Activated CD4-positive, alpha-beta T cell treated with anti-CD3 and anti-CD28 coated beads for 36 hours (primary cell): ENCODE results near the gene BCAS1. TPM values are rescaled to one million over a fixed set of nuclear protein-coding genes. Genes with fewer than 3 reads are reported as not detected.
A peak's percentile ranks its signal among the peaks of the same experiment; 100 is the strongest.

Experiments used
- ATAC-seq: fragments of 200-7000 bp; cut with Tn5 transposase; one replicate; pipeline ENCODE4 v1.10.0; 2021; ENCODE audit warnings: mild to moderate bottlenecking, moderate library complexity
- CTCF ChIA-PET: fragments of 350-600 bp; sonication (Branson Sonifier 250); formaldehyde crosslinking; loops from one replicate; lab custom pipeline; 2021; ENCODE audit warnings: antibody characterized with exemption; lab: Charles Lee
- POLR2A ChIA-PET: fragments of 350-600 bp; sonication (Branson Sonifier 250); formaldehyde crosslinking; loops from one replicate; lab custom pipeline; 2021; ENCODE audit warnings: antibody characterized with exemption, inconsistent platforms; lab: Charles Lee
- DNase-seq: peaks from one replicate; pipeline ENCODE4 v3.0.0-alpha.2; 2020
- H3K27ac Mint-ChIP-seq: one replicate; pipeline ENCODE4 v1.8.0; 2021; ENCODE audit warnings: mixed read lengths
- H3K27me3 Mint-ChIP-seq: one replicate; pipeline ENCODE4 v1.8.0; 2021; ENCODE audit warnings: mixed read lengths
- H3K36me3 Mint-ChIP-seq: one replicate; pipeline ENCODE4 v1.8.0; 2021; ENCODE audit warnings: low read depth, mixed read lengths
- H3K4me1 Mint-ChIP-seq: one replicate; pipeline ENCODE4 v1.8.0; 2021; ENCODE audit warnings: mixed read lengths
- H3K4me3 Mint-ChIP-seq: one replicate; pipeline ENCODE4 v1.8.0; 2021; ENCODE audit warnings: mild to moderate bottlenecking, moderate library complexity, mixed read lengths
- H3K9me3 Mint-ChIP-seq: one replicate; pipeline ENCODE4 v1.8.0; 2021; ENCODE audit warnings: low read depth, mixed read lengths
- intact Hi-C, 2 experiments: fragments of 100-400 bp; cut with DNase I in 1 of 2; cut with micrococcal nuclease in 1 of 2; formaldehyde crosslinking; loops; one replicate each; pipeline versions ENCODE4 v1.14.2 to v1.15.1; 2022 to 2024; cut with DNase I, micrococcal nuclease
- total RNA-seq, 2 experiments: library from RNA; stranded (reverse); gene quantifications; one replicate each; pipeline ENCODE4 v1.2.3, GENCODE V29; 2021

Gene BCAS1
- total RNA-seq, 2 experiments from 2014 or later = 0.09 to 0.14 TPM

DNA sequence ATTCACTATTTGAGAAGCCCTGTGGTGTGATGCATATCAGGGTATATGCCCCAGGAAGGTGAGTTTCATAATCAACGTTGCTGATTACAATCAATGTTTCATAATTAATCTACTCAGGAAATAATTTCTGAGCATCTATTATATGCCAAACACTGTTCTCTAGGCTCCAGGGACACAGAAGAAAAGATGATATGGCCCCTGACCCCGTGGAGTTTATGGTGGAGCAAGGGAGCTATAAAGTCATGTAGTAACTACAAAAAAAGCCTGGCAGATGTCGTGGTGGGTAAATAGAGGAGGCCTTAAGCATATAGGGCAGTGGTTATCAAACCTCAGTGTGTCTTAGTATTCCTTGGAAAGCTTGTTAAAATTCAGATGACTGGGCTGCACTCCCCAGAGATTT, 40.1 kb upstream of the BCAS1 start:
- H3K4me1 Mint-ChIP-seq = no peaks in the 10 kb centered on the region
- H3K36me3 Mint-ChIP-seq = no peaks in the 10 kb centered on the region
- no peak for DNase-seq
- H3K4me3 Mint-ChIP-seq = no peak overlapping the region
- ATAC-seq = no peak
- CTCF ChIA-PET = interaction anchor here (0.8 kb wide), 1 partner anchor 10 kb away, joined by 3 read pairs; no protein-coding TSS in a partner anchor
- H3K27ac Mint-ChIP-seq = no peak overlapping the region
- intact Hi-C loops = no loop called here
- peaks cover 9% of the 10 kb centered on the region for H3K27me3 Mint-ChIP-seq
- no peaks in the 10 kb centered on the region for H3K9me3 Mint-ChIP-seq
- POLR2A ChIA-PET = no interaction called here

DNA sequence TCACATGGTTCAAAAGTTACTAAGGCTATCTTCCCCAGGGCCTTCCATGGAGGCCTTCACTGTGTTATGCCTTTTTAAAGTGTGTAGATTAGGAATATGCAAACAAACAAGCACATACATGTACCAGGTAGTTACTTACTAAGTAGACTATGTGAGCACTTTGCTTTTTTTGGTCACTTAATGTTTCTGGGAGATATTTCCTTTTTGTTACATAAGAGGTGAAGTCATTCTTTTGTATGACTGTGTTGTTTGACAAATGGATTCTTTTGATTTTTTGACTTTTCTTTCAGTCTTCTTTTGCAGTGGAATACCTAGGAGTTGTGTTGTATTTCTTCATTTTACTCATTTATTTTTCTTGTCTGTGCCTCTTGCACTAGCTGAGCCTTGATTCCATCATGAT, 39.6 kb upstream of the BCAS1 start:
- ChIA-PET CTCF (no interaction called here), POLR2A (interaction anchor here (0.7 kb wide), 1 partner anchor 126 kb away, joined by 3 read pairs; no protein-coding TSS in a partner anchor)
- no peak for ATAC-seq
- Mint-ChIP-seq H3K27ac (no peak overlapping the region), H3K4me1 (peaks cover 3% of the 10 kb centered on the region), H3K4me3 (no peak overlapping the region), H3K9me3 (no peaks in the 10 kb centered on the region), H3K27me3 (peaks cover 9% of the 10 kb centered on the region), H3K36me3 (no peaks in the 10 kb centered on the region)
- intact Hi-C loops = no loop called here
- no peak for DNase-seq

DNA sequence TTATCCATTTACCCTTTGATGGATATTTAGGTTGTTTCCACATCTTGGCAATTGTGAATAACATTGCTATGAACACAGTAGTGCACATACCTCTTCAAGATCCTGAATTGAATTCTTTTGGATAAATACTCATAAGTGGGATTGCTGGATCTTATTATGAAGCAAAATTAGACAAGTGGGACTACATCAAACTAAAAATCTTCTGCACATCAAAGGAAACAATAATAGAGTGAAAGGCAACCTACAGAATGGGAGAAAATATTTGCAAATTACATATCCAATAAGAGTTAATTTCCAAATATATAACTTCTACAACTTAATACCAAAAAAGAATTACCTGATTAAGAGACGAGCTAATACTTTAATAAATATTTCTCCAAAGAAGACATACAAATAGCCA, 38.4 kb upstream of the BCAS1 start:
- DNase-seq (no peak), ATAC-seq (no peak)
- H3K4me3 Mint-ChIP-seq = no peak overlapping the region
- peaks cover 3% of the 10 kb centered on the region for H3K4me1 Mint-ChIP-seq
- ChIA-PET CTCF (interaction anchor here (0.9 kb wide), 1 partner anchor 92 kb away, joined by 3 read pairs; no protein-coding TSS in a partner anchor), POLR2A (no interaction called here)
- H3K36me3 Mint-ChIP-seq = no peaks in the 10 kb centered on the region
- intact Hi-C loops = loop anchor here in 1 of 2 experiments (1.0 kb wide), 1 partner anchor 14 kb away; no protein-coding TSS in a partner anchor
- peaks cover 10% of the 10 kb centered on the region for H3K27me3 Mint-ChIP-seq
- no peaks in the 10 kb centered on the region for H3K9me3 Mint-ChIP-seq
- no peak overlapping the region for H3K27ac Mint-ChIP-seq

DNA sequence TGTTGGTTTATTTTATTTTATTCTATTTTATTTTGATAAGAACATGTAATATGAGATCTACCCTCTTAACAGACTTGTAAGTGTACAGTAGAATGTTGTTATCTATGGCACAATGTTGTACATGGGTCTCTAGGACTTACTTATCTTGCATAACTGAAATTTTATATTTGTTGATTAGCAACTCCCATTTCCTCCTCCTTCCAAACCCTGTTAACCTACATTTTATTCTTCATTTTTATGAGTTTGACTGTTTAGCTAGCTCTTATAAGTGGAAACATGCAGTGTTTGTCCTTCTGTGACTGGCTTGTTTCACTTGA, 37.9 kb upstream of the BCAS1 start:
- H3K4me3 Mint-ChIP-seq = no peak overlapping the region
- DNase-seq (no peak), ATAC-seq (no peak)
- intact Hi-C loops = no loop called here
- H3K27ac Mint-ChIP-seq = no peak overlapping the region
- ChIA-PET CTCF (no interaction called here), POLR2A (no interaction called here)
- H3K9me3 Mint-ChIP-seq = no peaks in the 10 kb centered on the region
- H3K27me3 Mint-ChIP-seq = peaks cover 10% of the 10 kb centered on the region
- peaks cover 5% of the 10 kb centered on the region for H3K4me1 Mint-ChIP-seq
- no peaks in the 10 kb centered on the region for H3K36me3 Mint-ChIP-seq

DNA sequence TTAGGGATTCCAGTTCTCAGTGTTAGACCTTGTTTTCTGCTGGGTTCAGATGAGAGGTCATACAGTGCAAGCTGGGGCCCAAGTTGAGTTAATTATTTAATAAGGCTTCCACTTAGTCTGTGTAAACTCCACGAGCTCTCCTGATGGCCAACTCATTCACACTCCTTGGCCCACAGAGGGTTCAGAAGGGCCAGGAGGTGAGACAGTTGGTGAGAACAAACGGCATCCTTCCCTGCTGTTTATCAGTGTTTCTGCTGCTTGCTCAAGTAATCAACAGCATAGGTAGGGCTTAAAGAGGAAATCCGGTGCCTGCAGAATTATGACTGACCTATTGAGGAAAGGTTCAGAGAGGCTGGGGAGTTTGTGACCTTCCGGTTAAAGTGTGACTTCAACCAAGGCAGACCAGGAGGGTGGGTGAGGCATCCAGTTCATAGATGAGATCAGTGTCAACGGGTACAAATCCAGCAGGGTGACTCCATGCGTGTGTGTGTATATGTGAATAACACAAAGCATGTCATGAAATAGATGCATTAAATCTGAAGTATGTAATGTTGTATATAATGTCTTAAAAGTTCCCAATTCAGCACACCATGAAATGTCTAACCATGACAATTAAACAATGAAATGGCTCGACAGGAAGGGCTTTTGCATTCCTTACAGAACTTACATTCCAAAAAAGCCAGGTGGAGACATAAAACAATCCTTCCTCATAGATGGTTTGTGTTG, 37.4 kb upstream of the BCAS1 start:
- POLR2A ChIA-PET = no interaction called here
- CTCF ChIA-PET = interaction anchor here (2.5 to 5.1 kb wide), 2 partner anchors 11 to 92 kb away, joined by 8 to 62 read pairs; no protein-coding TSS in a partner anchor

DNA sequence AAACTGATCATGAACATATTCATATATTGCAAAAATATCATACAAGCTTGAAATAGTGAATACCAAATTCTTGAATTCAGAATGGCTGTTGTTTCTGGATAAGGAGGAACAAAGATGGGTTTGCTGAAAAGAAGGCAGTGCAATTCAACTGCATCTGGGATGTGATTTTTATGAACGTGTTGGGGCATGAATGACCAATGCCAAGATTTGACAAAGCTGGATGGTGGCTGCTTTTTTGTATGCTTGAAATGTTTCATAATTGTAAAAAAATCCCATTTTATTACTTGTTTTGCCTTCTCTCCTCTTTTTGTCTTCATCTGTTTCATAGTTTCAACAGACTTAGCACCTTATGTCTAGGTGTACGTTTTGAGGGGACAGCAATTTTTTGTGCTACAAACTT, 36.8 kb upstream of the BCAS1 start:
- H3K9me3 Mint-ChIP-seq = no peaks in the 10 kb centered on the region
- POLR2A ChIA-PET = no interaction called here
- H3K27me3 Mint-ChIP-seq = peaks cover 10% of the 10 kb centered on the region
- H3K4me3 Mint-ChIP-seq = no peak overlapping the region
- ATAC-seq (no peak), DNase-seq (no peak)
- H3K4me1 Mint-ChIP-seq = peaks cover 5% of the 10 kb centered on the region
- CTCF ChIA-PET = interaction anchor here (1.2 to 5.1 kb wide), 4 partner anchors 10 to 540 kb away, joined by 3 to 62 read pairs (median 16); no protein-coding TSS in a partner anchor
- intact Hi-C loops = no loop called here
- H3K27ac Mint-ChIP-seq = no peak overlapping the region
- H3K36me3 Mint-ChIP-seq = no peaks in the 10 kb centered on the region

More for the DNA sequence above, 37.4 kb upstream of the BCAS1 start:
- H3K4me3 Mint-ChIP-seq = no peak overlapping the region
- DNase-seq = no peak
- no peaks in the 10 kb centered on the region for H3K9me3 Mint-ChIP-seq
- H3K27ac Mint-ChIP-seq = no peak overlapping the region
- H3K27me3 Mint-ChIP-seq = peaks cover 10% of the 10 kb centered on the region
- no peaks in the 10 kb centered on the region for H3K36me3 Mint-ChIP-seq
- peaks cover 5% of the 10 kb centered on the region for H3K4me1 Mint-ChIP-seq
- intact Hi-C loops = no loop called here
- ATAC-seq = no peak

DNA sequence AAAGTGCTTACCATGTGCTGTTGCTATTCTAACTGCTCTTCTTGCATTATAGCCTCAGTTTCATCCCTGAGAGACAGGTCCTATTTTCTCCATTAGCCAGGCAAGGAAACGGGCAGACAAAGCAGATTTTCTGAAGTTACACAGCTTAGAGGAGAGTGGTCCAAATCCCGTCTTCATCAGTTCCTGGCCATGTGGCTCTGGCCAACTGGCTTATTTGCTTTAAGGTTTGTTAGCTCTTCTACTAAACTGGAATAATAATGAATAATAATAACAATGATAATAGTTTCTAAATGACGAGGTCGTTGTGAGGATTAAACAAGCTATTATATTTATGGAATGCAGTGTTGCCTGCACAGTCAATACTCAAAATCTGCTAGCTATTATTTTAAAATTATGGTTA, 35.8 kb upstream of the BCAS1 start:
- CTCF ChIA-PET = interaction anchor here (0.9 to 5.1 kb wide), 7 partner anchors 9 to 541 kb away, joined by 3 to 62 read pairs (median 4); no protein-coding TSS in a partner anchor
- H3K9me3 Mint-ChIP-seq = no peaks in the 10 kb centered on the region
- POLR2A ChIA-PET = no interaction called here
- H3K36me3 Mint-ChIP-seq = no peaks in the 10 kb centered on the region
- DNase-seq (no peak), ATAC-seq (no peak)
- no peak overlapping the region for H3K27ac Mint-ChIP-seq
- H3K4me3 Mint-ChIP-seq = no peak overlapping the region
- H3K27me3 Mint-ChIP-seq = peaks cover 10% of the 10 kb centered on the region
- intact Hi-C loops = no loop called here
- peaks cover 5% of the 10 kb centered on the region for H3K4me1 Mint-ChIP-seq

DNA sequence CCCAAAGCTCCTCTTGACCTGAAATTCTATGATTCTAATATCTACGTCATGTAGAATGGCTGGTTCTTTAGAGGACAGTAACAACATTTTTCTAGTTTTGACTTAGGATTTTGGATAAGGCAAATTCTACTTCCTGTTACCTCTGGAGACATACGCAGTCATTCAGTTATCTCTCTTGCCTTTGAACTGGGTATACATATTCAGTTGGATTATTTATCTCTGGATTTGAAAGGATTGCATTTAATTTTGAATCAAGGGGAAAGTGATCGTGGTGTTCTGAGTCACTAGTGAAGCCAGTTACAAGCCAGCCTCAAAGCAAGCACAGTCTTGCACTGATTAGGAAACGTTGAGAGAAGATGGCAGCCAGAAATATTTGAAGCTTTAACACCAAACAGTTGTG, 35.3 kb upstream of the BCAS1 start:
- H3K36me3 Mint-ChIP-seq = no peaks in the 10 kb centered on the region
- CTCF ChIA-PET = interaction anchor here (0.9 to 5.1 kb wide), 9 partner anchors 9 to 541 kb away, joined by 3 to 62 read pairs (median 4); no protein-coding TSS in a partner anchor
- ATAC-seq = no peak
- no peak for DNase-seq
- H3K9me3 Mint-ChIP-seq = no peaks in the 10 kb centered on the region
- no peak overlapping the region for H3K27ac Mint-ChIP-seq
- POLR2A ChIA-PET = no interaction called here
- H3K4me1 Mint-ChIP-seq = peaks cover 5% of the 10 kb centered on the region
- H3K4me3 Mint-ChIP-seq = no peak overlapping the region
- H3K27me3 Mint-ChIP-seq = peaks cover 10% of the 10 kb centered on the region
- intact Hi-C loops = no loop called here

DNA sequence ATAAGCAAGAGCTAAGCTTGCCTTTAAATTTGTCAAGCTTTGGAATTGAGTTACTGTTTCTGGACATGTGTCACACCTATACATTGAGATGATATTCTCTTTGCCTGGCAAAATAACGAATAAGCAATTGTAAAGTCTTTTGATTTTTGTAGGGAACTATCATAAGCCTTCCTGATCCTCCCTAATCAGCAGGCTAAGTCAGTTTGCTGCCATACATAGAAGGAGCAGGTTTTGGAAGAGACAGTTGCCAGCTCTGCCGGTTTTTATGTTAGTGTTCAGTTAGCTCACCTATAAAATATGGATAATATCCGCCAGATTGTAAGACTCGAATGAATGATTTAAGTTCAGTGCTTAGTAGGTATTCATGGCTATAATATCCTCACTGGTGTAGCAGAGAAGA, 34.4 kb upstream of the BCAS1 start:
- ChIA-PET POLR2A (interaction anchor here (0.8 kb wide), 1 partner anchor 175 kb away, joined by 3 read pairs; no protein-coding TSS in a partner anchor), CTCF (interaction anchor here (0.7 to 5.1 kb wide), 16 partner anchors 9 to 542 kb away, joined by 3 to 62 read pairs (median 4); partner anchors contain the start of gene PFDN4)
- ATAC-seq (no peak), DNase-seq (no peak)
- H3K4me3 Mint-ChIP-seq = no peak overlapping the region
- H3K9me3 Mint-ChIP-seq = no peaks in the 10 kb centered on the region
- intact Hi-C loops = no loop called here
- peaks cover 5% of the 10 kb centered on the region for H3K4me1 Mint-ChIP-seq
- no peak overlapping the region for H3K27ac Mint-ChIP-seq
- H3K36me3 Mint-ChIP-seq = no peaks in the 10 kb centered on the region
- H3K27me3 Mint-ChIP-seq = peaks cover 10% of the 10 kb centered on the region

DNA sequence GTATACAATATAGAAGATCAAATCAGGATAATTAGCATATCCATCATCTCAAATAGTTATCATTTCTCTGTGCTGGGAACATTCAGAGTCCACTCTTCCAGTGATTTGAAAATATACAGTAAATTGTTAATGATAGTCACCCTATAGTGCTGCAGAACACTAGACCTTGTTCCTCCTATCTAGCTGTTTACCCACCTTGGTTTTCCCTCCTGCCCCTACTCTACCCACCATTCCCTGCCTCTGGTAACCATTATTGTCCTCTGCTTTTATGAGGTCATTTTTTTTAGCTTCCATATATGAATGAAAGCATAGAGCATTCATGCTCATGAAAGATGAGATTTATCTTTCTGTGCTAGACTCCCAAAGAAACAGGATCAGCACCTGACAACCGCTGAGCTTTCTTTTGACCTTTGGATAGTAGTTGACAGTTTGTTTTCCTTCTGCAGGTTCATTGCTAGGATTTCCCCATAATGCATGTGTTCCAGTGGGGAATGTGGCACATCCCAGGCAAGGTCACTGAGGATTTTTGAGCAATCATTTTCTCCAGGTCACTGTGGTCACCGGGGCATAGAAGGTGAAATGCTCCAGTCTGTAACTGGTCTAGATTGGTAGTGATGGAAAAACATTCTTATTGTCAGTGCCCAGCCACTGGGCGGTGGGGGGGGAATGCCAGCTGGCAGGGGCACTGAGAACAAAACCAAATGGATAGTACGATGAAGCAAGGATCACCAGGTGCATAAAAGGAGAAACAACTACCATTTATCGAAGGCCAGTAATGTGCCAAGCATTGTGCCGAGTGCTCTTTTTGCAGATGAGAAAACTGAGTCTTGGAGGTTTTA, 33.6 kb upstream of the BCAS1 start:
- peaks cover 5% of the 10 kb centered on the region for H3K4me1 Mint-ChIP-seq
- ChIA-PET CTCF (interaction anchor here (0.6 to 5.1 kb wide), 27 partner anchors 8 to 543 kb away, joined by 3 to 62 read pairs (median 3); partner anchors contain the start of genes CYP24A1 and PFDN4), POLR2A (interaction anchor here (0.8 kb wide), 1 partner anchor 174 kb away, joined by 3 read pairs; no protein-coding TSS in a partner anchor)
- intact Hi-C loops = no loop called here
- no peaks in the 10 kb centered on the region for H3K9me3 Mint-ChIP-seq
- H3K4me3 Mint-ChIP-seq = no peak overlapping the region
- H3K27me3 Mint-ChIP-seq = peaks cover 10% of the 10 kb centered on the region
- no peak for DNase-seq
- H3K27ac Mint-ChIP-seq = no peak overlapping the region
- ATAC-seq = no peak
- H3K36me3 Mint-ChIP-seq = no peaks in the 10 kb centered on the region

DNA sequence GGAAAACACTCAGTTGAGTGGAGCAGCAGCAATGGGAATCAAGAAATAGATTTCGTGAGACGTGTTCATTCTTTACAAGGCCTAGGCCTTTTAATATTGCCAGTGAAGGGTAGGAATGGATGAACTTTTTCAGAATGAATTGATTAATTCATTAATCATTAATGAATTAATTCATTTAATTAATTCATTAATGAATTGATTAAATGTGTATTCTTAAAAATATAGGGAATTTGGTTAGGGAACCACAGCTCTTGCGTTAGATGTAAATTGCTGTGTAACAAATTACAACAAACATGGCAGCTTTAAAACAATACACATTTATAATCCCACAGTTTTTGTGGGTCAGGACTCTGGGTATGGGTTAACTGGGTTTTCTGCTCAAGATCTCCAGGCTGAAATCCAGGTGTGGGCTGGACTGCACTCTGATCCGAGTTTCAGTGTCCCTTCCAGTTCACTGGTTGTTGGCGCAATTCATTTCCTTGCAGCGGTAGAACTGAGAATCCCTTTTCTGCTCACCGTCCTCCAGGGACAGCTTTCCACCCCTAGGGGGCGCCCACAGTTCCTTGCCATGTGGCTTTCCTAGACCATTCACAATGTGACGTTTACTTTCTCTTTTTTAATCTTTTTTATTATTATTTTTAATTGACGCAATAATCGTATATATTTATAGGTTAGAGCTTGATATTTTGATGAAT, 32.8 kb upstream of the BCAS1 start:
- intact Hi-C loops = no loop called here
- Mint-ChIP-seq H3K4me1 (peaks cover 5% of the 10 kb centered on the region), H3K36me3 (no peaks in the 10 kb centered on the region), H3K4me3 (no peak overlapping the region), H3K27ac (no peak overlapping the region), H3K27me3 (peaks cover 10% of the 10 kb centered on the region), H3K9me3 (no peaks in the 10 kb centered on the region)
- DNase-seq (peak; percentile 89), ATAC-seq (peak; percentile 77)
- POLR2A ChIA-PET = no interaction called here
- CTCF ChIA-PET = interaction anchor here (0.6 to 5.1 kb wide), 21 partner anchors 9 to 605 kb away, joined by 3 to 62 read pairs (median 3); partner anchors contain the start of genes CYP24A1 and PFDN4
